BJ (cell line): ENCODE data around the gene HECW1. TPM values are rescaled to one million over a fixed set of nuclear protein-coding genes. Genes with fewer than 3 reads are reported as not detected.

ENCODE experiments used
- CTCF ChIA-PET: fragments of 350-600 bp; formaldehyde crosslinking; extraction: SDS; loops from one replicate; lab custom pipeline; 2021; ENCODE audit warnings: antibody characterized with exemption, inconsistent platforms; lab: Yijun Ruan, JAX
- POLR2A ChIA-PET: fragments of 300-600 bp; sonication (Branson Sonifier 250); formaldehyde crosslinking; extraction: SDS; loops from one replicate; lab custom pipeline; 2021; ENCODE audit warnings: antibody characterized with exemption; lab: Charles Lee
- DNase-seq: peaks from one replicate; pipeline ENCODE4 v3.0.0-alpha.2; 2011; ENCODE audit warnings: low read depth
- H3K27me3 ChIP-seq: 2 replicates; pipeline ENCODE4 v1.6.0; 2011; ENCODE audit warnings: low read length; ENCODE audit not compliant: control insufficient read depth, insufficient read depth
- H3K36me3 ChIP-seq: 2 replicates; pipeline ENCODE4 v1.5.1; 2011; ENCODE audit warnings: low read length; ENCODE audit not compliant: control insufficient read depth, insufficient read depth
- H3K4me3 ChIP-seq: 2 replicates; pipeline ENCODE4 v1.5.1; 2011; ENCODE audit warnings: low read depth, mild to moderate bottlenecking, control low read depth, low read length
- CTCF ChIP-seq: IDR thresholded peaks from 2 replicates; pipeline ENCODE4 v1.5.1; 2011; ENCODE audit warnings: low read depth, mild to moderate bottlenecking, control low read depth, inconsistent platforms, low read length, moderate library complexity; ENCODE audit not compliant: insufficient read depth
- polyA plus RNA-seq: library from polyadenylated mRNA; depleted of rRNA; stranded (reverse); fragments of >200 nt; gene quantifications from 2 replicates; pipeline ENCODE4 v1.2.3, GENCODE V29; 2011

Gene HECW1
- polyA plus RNA-seq, 1 experiment: 2.9 TPM

GRCh38 chr7:43459019-43459337 lies 346.5 kb downstream of the HECW1 start:
- TF ChIP-seq CTCF: no peak
- POLR2A ChIA-PET: no interaction called here
- no peak for DNase-seq
- H3K36me3 ChIP-seq: no peaks in the 10 kb centered on the region
- H3K27me3 ChIP-seq: peaks cover 3% of the 10 kb centered on the region; the same call in 1 of the 2 replicates
- no peak overlapping the region for H3K4me3 ChIP-seq
- CTCF ChIA-PET: interaction anchor here (0.7 to 1.1 kb wide), 2 partner anchors 19 to 508 kb away, joined by 3 read pairs; no protein-coding TSS in a partner anchor

- POLR2A ChIA-PET: no interaction called here
- H3K36me3 ChIP-seq: no peaks in the 10 kb centered on the region
- no peak overlapping the region for H3K4me3 ChIP-seq
- TF ChIP-seq CTCF: no peak
- DNase-seq: no peak
- CTCF ChIA-PET: no interaction called here
- peaks cover 3% of the 10 kb centered on the region; the same call in 1 of the 2 replicates for H3K27me3 ChIP-seq
Measured at GRCh38 chr7:43460733-43461348, 348.4 kb downstream of the HECW1 start.

- no peak overlapping the region for H3K4me3 ChIP-seq
- POLR2A ChIA-PET: interaction anchor here (0.6 kb wide), 1 partner anchor 196 kb away, joined by 3 read pairs; no protein-coding TSS in a partner anchor
- CTCF ChIA-PET: interaction anchor here (0.6 kb wide), 1 partner anchor 771 kb away, joined by 3 read pairs; no protein-coding TSS in a partner anchor
- TF ChIP-seq CTCF: no peak
- H3K27me3 ChIP-seq: peaks cover 3% of the 10 kb centered on the region; the same call in 1 of the 2 replicates
- no peak for DNase-seq
- H3K36me3 ChIP-seq: no peaks in the 10 kb centered on the region
Measured at GRCh38 chr7:43461349-43462024, 349.0 kb downstream of the HECW1 start.

GRCh38 chr7:43462836-43463235 lies 350.4 kb downstream of the HECW1 start:
- Histone ChIP-seq H3K36me3 (no peaks in the 10 kb centered on the region), H3K4me3 (no peak overlapping the region), H3K27me3 (peaks cover 3% of the 10 kb centered on the region; the same call in 1 of the 2 replicates)
- DNase-seq: no peak
- ChIA-PET POLR2A (no interaction called here), CTCF (interaction anchor here (0.6 to 1.3 kb wide), 3 partner anchors 23 to 522 kb away, joined by 3 read pairs; partner anchors contain the start of gene STK17A)
- no peak for TF ChIP-seq CTCF

GRCh38 chr7:43463401-43463980 lies 351.0 kb downstream of the HECW1 start:
- Histone ChIP-seq H3K27me3 (peaks cover 3% of the 10 kb centered on the region; the same call in 1 of the 2 replicates), H3K36me3 (no peaks in the 10 kb centered on the region), H3K4me3 (no peak overlapping the region)
- ChIA-PET CTCF (interaction anchor here (0.8 to 2.7 kb wide), 3 partner anchors 8 to 119 kb away, joined by 3 to 12 read pairs (median 3); partner anchors contain the start of gene STK17A), POLR2A (no interaction called here)
- DNase-seq: no peak
- TF ChIP-seq CTCF: no peak
